NT2/D1 (cell line): ENCODE data around the gene C1orf116.
"Not testable (repeated sequence)": the region's sequence is repeated elsewhere in the genome, so short reads cannot be mapped to it uniquely, and the experiment has no call there.

Experiments used
- SUZ12 ChIP-seq: IDR thresholded peaks from 2 replicates; pipeline ENCODE4 v1.6.1; 2011; ENCODE audit not compliant: insufficient read length, insufficient read depth; ENCODE audit errors: extremely low read depth
- YY1 ChIP-seq: IDR thresholded peaks from 2 replicates; pipeline ENCODE4 v1.6.1; 2011; ENCODE audit not compliant: insufficient read length, insufficient read depth

- not testable (repeated sequence) for TF ChIP-seq YY1, SUZ12
Observed at GRCh38 chr1:207041397-207041796, 8.8 kb upstream of the C1orf116 start.
